Measurements from ENCODE around the gene GALNT7. TPM values are rescaled to one million over a fixed set of nuclear protein-coding genes. Genes with fewer than 3 reads are reported as not detected.

GALNT7 gene
- total and polyA plus RNA-seq, 2 donors (not counting 3 experiments of a cell fraction or from before 2014, with no cell fraction given), result 19.6 to 54.6 TPM

GRCh38 chr4:173334891-173335752 is 166.5 kb downstream of the GALNT7 start:
- peaks cover 0 to 15% of the 10 kb centered on the region in 2 experiments for H3K36me3 ChIP-seq (ENCODE audit: control insufficient read depth in 2 of 2, extremely low read depth in 1 of 2, insufficient read depth in 2 of 2, low read length in 2 of 2)
- no peak for TF ChIP-seq CTCF (IDR thresholded peaks at IDR 0.05; ENCODE audit: extremely low read depth in 1 of 2, insufficient read depth in 1 of 2, low read depth in 1 of 2, low read length in 2 of 2)
- peak; percentile 89 for TF ChIP-seq POLR2A (IDR thresholded peaks at IDR 0.05; ENCODE audit: low read depth, low read length)
- TF ChIP-seq POLR2AphosphoS5 (IDR thresholded peaks at IDR 0.05; ENCODE audit: insufficient read depth, low read depth, low read length), result peak; percentile 88
- peaks cover 24% of the 10 kb centered on the region for H3K4me1 ChIP-seq (ENCODE audit: control insufficient read depth, extremely low read depth, insufficient read depth, low read length)
- H3K4me2 ChIP-seq (ENCODE audit: insufficient read depth, low read length), result peak overlapping the region; percentile 98
- intact Hi-C loops (cut with micrococcal nuclease) (loop anchor here (1.0 to 10.0 kb wide), 8 partner anchors 17 to 980 kb away; partner anchors contain the start of gene SAP30), dilution Hi-C loops (cut with MboI; ENCODE audit: extremely low pct_ligation_motif_present, low sequenced_read_pairs) (no loop called here)
- H4K20me1 ChIP-seq (replicated peaks; ENCODE audit: control insufficient read depth, extremely low read depth, insufficient read depth, low read length), result peaks cover 3% of the 10 kb centered on the region
- H3K4me3 ChIP-seq (replicated peaks in 1 of 3; ENCODE audit: insufficient read depth in 1 of 3, low read depth in 1 of 3, low read length in 3 of 3), result peak overlapping the region; percentile 58 to 92 (median 76)
- peak overlapping the region; percentile 86 for H3K9ac ChIP-seq (replicated peaks; ENCODE audit: extremely low read depth, insufficient read depth, low read length)
- peaks cover 35% of the 10 kb centered on the region for H3K79me2 ChIP-seq (ENCODE audit: control insufficient read depth, insufficient read depth, low read length)
- BruUV-seq (replicated peaks), result TSS peak; percentile 65
- H3K27ac ChIP-seq (ENCODE audit: insufficient read depth, low read depth, low read length), result peak overlapping the region; percentile 82
- H2AFZ ChIP-seq (ENCODE audit: low read depth, low read length), result peak overlapping the region; percentile 98
- no peaks in the 10 kb centered on the region for H3K27me3 ChIP-seq (ENCODE audit: control insufficient read depth in 2 of 2, insufficient read depth in 2 of 2, low read length in 2 of 2)
- ChIA-PET CTCF (interaction anchor here (0.8 to 8.2 kb wide), 9 partner anchors 17 to 322 kb away, joined by 3 to 70 read pairs (median 6); partner anchors contain the start of gene SAP30), POLR2A (interaction anchor here (0.5 to 3.5 kb wide), 13 partner anchors 9 to 153 kb away, joined by 3 to 127 read pairs (median 3); partner anchors contain the start of gene SAP30)
- H3K9me1 ChIP-seq (replicated peaks; ENCODE audit: control insufficient read depth, extremely low read depth, insufficient read depth, low read length), result no peaks in the 10 kb centered on the region
- FAIRE-seq (peak; percentile 4), DNase-seq (ENCODE audit: low read depth, low spot score) (peak; percentile 72)
- H3K9me3 ChIP-seq (replicated peaks; ENCODE audit: control insufficient read depth, insufficient read depth, low read length), result no peaks in the 10 kb centered on the region

GRCh38 chr4:173337463-173337862 is 168.9 kb downstream of the GALNT7 start:
- FAIRE-seq, result no peak
- no TSS peak for BruUV-seq (replicated peaks)
- Histone ChIP-seq H3K9me3 (replicated peaks; ENCODE audit: control insufficient read depth, insufficient read depth, low read length) (no peaks in the 10 kb centered on the region), H3K79me2 (ENCODE audit: control insufficient read depth, insufficient read depth, low read length) (peaks cover 16% of the 10 kb centered on the region), H3K9me1 (replicated peaks; ENCODE audit: control insufficient read depth, extremely low read depth, insufficient read depth, low read length) (no peaks in the 10 kb centered on the region), H3K4me2 (ENCODE audit: insufficient read depth, low read length) (no peak overlapping the region), H3K4me1 (ENCODE audit: control insufficient read depth, extremely low read depth, insufficient read depth, low read length) (peaks cover 13% of the 10 kb centered on the region), H3K27me3 (ENCODE audit: control insufficient read depth in 2 of 2, insufficient read depth in 2 of 2, low read length in 2 of 2) (no peaks in the 10 kb centered on the region), H3K27ac (ENCODE audit: insufficient read depth, low read depth, low read length) (no peak overlapping the region), H4K20me1 (replicated peaks; ENCODE audit: control insufficient read depth, extremely low read depth, insufficient read depth, low read length) (no peaks in the 10 kb centered on the region), H2AFZ (ENCODE audit: low read depth, low read length) (no peak overlapping the region), H3K36me3 (ENCODE audit: control insufficient read depth in 2 of 2, extremely low read depth in 1 of 2, insufficient read depth in 2 of 2, low read length in 2 of 2) (peaks cover 0 to 2% of the 10 kb centered on the region in 2 experiments), H3K9ac (replicated peaks; ENCODE audit: extremely low read depth, insufficient read depth, low read length) (no peak overlapping the region), H3K4me3 (replicated peaks in 1 of 3; ENCODE audit: insufficient read depth in 1 of 3, low read depth in 1 of 3, low read length in 3 of 3) (no peak overlapping the region)
- ChIA-PET POLR2A (no interaction called here), CTCF (interaction anchor here (0.7 kb wide), 1 partner anchor 759 kb away, joined by 3 read pairs; no protein-coding TSS in a partner anchor)
- dilution Hi-C loops (cut with MboI; ENCODE audit: extremely low pct_ligation_motif_present, low sequenced_read_pairs) (no loop called here), intact Hi-C loops (cut with micrococcal nuclease) (loop anchor here (10.0 kb wide), 1 partner anchor 977 kb away; no protein-coding TSS in a partner anchor)
- no peak for DNase-seq (ENCODE audit: low read depth, low spot score)
- TF ChIP-seq POLR2A (IDR thresholded peaks at IDR 0.05; ENCODE audit: low read depth, low read length), result no peak
- TF ChIP-seq GATA2 (IDR thresholded peaks at IDR 0.05; ENCODE audit: insufficient read depth, insufficient read length, low read depth, low read length), result no peak

All from endothelial cell of umbilical vein (primary cell).